Motor neuron (in vitro differentiated cells): ENCODE measurements around the gene GAP43. TPM values are rescaled to one million over a fixed set of nuclear protein-coding genes. Genes with fewer than 3 reads are reported as not detected.

Source experiments
- ATAC-seq, 8 experiments: fragments of 200-7000 bp; cut with Tn5 transposase; replicated peaks in 6 of 8; 2 replicates each; pipeline ENCODE4 v1.8.0; 2021; ENCODE audit warnings: mild to moderate bottlenecking in 8 of 8, moderate library complexity in 8 of 8
- H3K27ac ChIP-seq, 2 donors: fragments of 250-450 bp; sonication (Bioruptor Pico); 2 replicates each; pipeline ENCODE4 v1.9.0; 2021; ENCODE audit warnings: antibody characterized with exemption in 2 of 2, mild to moderate bottlenecking in 2 of 2, moderate library complexity in 1 of 2
- H3K4me1 ChIP-seq, 2 donors: fragments of 250-450 bp; sonication (Bioruptor Pico); replicated peaks in 1 of 2; 2 replicates each; pipeline ENCODE4 v1.6.1; 2021; ENCODE audit warnings: antibody characterized with exemption in 2 of 2, mild to moderate bottlenecking in 2 of 2, moderate library complexity in 1 of 2
- H3K4me3 ChIP-seq, 5 donors: fragments of 250-450 bp; sonication (Bioruptor Pico); 2 replicates each; pipeline ENCODE4 v1.9.0; 2021; ENCODE audit warnings: antibody characterized with exemption in 5 of 5, mild to moderate bottlenecking in 5 of 5, moderate library complexity in 4 of 5
- WGBS, 10 experiments: fragments of 450-650 bp; shearing (Covaris generic); methylation state at CpG; one replicate each; pipeline ENCODE4 v1.0.0; 2022; 5-methylcytosine and 5-hydroxymethylcytosine counted together
- in situ Hi-C, 9 experiments: fragments of 400-800 bp; cut with MboI; loops; one replicate each; pipeline ENCODE4 v1.15.0; 2021; ENCODE audit warnings: low sequenced_read_pairs in 9 of 9, low pct_unique_long_range_greater_than_20kb in 2 of 9; ENCODE audit not compliant: unreplicated experiment in 9 of 9
- total RNA-seq, 8 experiments: library from RNA; unstranded; fragments of 300-600 nt; gene quantifications; 2 replicates each; pipeline versions ENCODE4 v1.2.3 to v1.2.4, GENCODE V29; 2022

GAP43 gene, protein sequence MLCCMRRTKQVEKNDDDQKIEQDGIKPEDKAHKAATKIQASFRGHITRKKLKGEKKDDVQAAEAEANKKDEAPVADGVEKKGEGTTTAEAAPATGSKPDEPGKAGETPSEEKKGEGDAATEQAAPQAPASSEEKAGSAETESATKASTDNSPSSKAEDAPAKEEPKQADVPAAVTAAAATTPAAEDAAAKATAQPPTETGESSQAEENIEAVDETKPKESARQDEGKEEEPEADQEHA
- 100 to 1,000 TPM in 6 of 8 experiments, under 1 TPM in 2; 0.36 to 813 (median 210) TPM for total RNA-seq

DNA sequence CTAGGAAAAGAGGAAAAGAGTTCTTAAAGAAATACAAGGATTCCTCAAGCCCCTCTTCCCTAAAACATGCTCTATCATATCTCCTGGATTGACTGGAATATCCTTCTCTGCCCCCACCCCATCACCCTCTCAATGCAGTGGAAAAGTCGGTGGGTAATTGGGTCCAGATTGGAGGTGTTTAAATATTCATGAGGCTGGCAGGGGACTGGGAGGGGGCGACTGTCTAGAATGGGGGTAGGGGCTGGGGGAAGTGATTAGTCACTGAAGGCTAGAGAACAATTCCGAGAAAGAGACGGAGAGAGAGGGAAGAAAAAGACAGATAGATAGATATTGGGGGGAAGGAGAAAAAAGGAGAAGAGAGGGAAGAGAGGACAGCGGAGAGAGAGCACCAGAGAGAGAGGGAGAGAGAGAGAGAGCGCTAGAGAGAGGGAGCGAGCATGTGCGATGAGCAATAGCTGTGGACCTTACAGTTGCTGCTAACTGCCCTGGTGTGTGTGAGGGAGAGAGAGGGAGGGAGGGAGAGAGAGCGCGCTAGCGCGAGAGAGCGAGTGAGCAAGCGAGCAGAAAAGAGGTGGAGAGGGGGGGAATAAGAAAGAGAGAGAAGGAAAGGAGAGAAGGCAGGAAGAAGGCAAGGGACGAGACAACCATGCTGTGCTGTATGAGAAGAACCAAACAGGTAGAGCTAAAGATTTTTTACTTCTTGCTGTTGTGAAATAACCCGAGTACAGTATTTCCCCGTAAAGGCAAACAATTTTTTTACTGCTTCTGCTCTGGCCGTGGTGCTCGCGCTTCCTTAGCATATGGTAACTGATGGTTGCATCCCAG is at the start of gene GAP43:
Gene GAP43, plus strand, starts transcription at position 467 of the 825 bp plus-strand sequence. Its CDS starts 180 bp downstream, at position 647.
- peak; percentile 87 to 95 (median 92) for ATAC-seq
- in situ Hi-C loops, result no loop called here
- WGBS, 10 experiments, result 0 to 10% (median 3%) methylated on average over 6 to 19 of the region's 20 CpGs
- Histone ChIP-seq H3K4me3 (peak within 1 kb of the TSS; percentile 43 to 64 (median 48)), H3K27ac (peak within 1 kb of the TSS; percentile 20 to 48), H3K4me1 (peaks cover 15 to 16% of the 10 kb centered on the region in 2 donors)

DNA sequence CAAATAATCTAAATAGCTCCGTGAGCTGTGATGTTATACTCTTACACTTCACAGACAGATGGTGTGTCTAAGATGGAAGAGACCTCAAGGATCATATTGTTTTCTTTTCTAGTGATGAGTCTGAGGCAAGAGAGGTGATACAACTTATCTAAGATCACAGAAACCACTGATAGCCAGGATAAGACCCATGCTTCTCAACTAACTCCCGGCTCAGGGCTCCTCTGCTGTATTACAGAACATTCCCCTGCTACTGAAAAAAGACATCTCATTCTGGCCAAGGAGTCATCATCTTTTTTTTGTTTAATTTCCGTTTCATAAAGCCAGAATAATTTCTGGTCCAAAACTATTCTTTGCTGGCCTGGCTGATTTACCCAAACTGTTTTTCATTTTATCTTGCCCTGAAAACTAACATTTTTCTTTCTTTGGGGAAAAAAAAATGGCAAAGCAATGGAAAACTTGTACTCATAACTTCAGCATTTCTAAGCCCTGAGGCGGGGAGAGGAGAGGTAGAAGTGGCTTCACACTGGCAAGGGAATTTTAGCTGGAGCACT is 46.9 kb upstream of the GAP43 start:
- Histone ChIP-seq H3K4me1 (peaks cover 7 to 12% of the 10 kb centered on the region in 2 donors), H3K27ac (no peak overlapping the region), H3K4me3 (no peak overlapping the region)
- WGBS, 10 experiments, result 13 to 95% (median 50%) methylated on average over 2 to 4 of the region's 4 CpGs; no CpG with 5 or more reads in 1 of the 10 experiments
- in situ Hi-C loops, result no loop called here
- no peak for ATAC-seq

DNA sequence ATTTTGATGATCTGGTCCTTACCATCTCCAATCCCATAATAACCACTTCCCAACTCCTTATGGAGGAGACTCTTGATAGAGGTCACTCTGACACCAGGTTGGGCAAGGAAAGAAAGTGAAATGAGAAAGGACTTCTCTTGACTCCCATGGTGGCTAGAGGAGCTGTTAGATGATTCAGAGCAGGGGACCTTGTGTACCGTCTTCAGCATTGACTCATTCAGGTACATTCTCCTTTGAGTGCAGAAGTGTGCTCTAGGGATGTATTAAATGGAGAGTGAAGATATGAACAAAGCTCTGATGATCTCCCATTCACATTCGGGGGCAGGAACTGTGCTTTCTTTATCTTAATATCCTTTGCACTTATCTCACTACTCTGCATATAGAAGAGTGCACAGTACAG is 46.3 kb upstream of the GAP43 start:
- Histone ChIP-seq H3K27ac (no peak overlapping the region), H3K4me3 (no peak overlapping the region), H3K4me1 (peaks cover 11 to 15% of the 10 kb centered on the region in 2 donors)
- in situ Hi-C loops, result no loop called here
- ATAC-seq, result no peak
- WGBS, 10 experiments, result 80 to 100% (median 100%) methylated on average over 1 of the region's 2 CpGs; no CpG with 5 or more reads in 7 of the 10 experiments

DNA sequence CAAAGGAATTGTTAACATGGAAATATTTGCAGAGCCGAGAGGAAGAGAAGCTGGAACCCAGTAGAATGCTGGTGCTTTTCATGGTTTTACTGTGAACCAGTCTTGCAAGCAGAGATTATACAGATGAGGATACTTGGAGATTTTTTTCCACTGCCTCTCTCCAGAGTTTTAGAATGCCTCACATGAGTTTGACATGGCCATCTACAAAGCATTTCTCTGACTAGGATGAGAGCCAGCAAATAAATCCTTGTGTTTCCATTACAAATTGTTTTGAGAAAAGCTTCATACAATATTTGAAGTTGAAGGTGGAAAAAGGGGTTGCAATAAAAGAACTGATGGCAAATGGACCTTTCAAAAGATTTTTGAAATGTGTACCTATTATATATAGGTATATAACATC is 45.0 kb upstream of the GAP43 start:
- in situ Hi-C loops, result no loop called here
- Histone ChIP-seq H3K4me1 (peaks cover 11 to 15% of the 10 kb centered on the region in 2 donors), H3K4me3 (no peak overlapping the region), H3K27ac (no peak overlapping the region)
- 100% methylated on average over 1 of the region's 1 CpG; no CpG with 5 or more reads in 6 of the 10 experiments for whole genome bisulfite sequencing, 10 experiments
- no peak for ATAC-seq

DNA sequence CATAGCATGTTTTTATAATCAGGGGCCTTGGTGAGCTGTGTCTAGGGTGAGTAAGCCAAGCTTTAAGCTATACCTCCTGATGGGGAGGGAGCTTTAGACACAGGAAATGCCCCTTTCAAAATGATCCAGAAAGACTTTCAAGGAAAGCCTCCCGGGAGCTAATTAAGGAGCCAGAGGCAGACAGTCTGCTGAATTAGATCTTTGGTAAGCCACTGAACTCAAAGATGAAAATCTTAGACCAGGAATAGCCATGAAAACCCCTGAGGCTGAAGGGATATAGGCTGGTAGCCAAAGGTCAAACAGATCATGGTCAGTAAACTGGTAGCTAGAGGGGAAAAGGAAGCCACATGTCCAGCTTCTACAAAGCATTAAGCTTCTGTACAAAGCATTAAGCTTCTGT is 42.7 kb upstream of the GAP43 start:
- in situ Hi-C loops, result no loop called here
- WGBS, 10 experiments, result 0 to 100% (median 71%) methylated on average over 1 of the region's 1 CpG; no CpG with 5 or more reads in 5 of the 10 experiments
- peaks cover 11 to 15% of the 10 kb centered on the region in 2 donors for H3K4me1 ChIP-seq
- no peak overlapping the region for H3K4me3 ChIP-seq
- no peak for ATAC-seq
- peak overlapping the region in 1 of 2 donors; percentile 62 for H3K27ac ChIP-seq

DNA sequence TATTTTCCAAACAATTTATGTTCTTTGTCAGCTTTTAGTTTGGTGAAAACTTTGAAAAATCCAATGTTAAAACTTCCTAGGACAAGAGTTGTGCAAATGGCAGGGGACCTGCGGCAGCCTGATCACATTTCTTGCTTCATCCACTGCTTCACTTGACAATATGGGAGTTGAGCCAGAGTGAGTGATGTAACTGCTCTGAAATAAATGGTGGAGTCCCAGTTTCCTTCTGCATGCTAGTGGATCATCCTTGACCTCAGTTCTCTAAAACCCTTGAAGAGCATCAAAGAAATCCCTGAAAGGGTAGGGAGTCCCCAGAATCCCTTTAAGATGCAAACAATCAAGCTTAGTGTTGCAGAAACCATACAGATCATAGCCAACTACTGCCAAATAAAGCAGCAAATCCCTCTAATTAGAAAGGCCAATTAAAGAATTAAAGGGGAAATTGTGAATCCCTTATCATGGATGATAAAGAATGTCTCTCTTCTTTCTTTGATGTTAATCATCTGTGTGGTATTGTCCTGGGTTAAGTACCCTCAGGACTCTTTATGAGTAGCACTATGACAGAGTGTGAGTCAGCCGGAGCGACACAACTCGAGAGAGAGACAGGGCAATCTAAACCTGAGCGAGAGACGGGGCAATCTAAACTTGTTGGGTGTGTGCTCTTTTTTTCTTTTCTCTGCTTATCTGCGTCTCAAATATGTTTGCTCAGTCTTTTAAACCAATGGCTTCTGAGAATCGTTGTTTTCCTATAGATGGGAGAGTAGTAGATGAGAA is 41.8 kb upstream of the GAP43 start:
- 55 to 100% (median 79%) methylated on average over 2 to 8 of the region's 8 CpGs; no CpG with 5 or more reads in 1 of the 10 experiments for WGBS, 10 experiments
- H3K4me1 ChIP-seq, result peaks cover 11 to 15% of the 10 kb centered on the region in 2 donors
- ATAC-seq, result peak in 6 of 8 experiments; percentile 40 to 92 (median 72)
- peak overlapping the region in 1 of 2 donors; percentile 62 for H3K27ac ChIP-seq
- H3K4me3 ChIP-seq, result no peak overlapping the region
- in situ Hi-C loops, result no loop called here

DNA sequence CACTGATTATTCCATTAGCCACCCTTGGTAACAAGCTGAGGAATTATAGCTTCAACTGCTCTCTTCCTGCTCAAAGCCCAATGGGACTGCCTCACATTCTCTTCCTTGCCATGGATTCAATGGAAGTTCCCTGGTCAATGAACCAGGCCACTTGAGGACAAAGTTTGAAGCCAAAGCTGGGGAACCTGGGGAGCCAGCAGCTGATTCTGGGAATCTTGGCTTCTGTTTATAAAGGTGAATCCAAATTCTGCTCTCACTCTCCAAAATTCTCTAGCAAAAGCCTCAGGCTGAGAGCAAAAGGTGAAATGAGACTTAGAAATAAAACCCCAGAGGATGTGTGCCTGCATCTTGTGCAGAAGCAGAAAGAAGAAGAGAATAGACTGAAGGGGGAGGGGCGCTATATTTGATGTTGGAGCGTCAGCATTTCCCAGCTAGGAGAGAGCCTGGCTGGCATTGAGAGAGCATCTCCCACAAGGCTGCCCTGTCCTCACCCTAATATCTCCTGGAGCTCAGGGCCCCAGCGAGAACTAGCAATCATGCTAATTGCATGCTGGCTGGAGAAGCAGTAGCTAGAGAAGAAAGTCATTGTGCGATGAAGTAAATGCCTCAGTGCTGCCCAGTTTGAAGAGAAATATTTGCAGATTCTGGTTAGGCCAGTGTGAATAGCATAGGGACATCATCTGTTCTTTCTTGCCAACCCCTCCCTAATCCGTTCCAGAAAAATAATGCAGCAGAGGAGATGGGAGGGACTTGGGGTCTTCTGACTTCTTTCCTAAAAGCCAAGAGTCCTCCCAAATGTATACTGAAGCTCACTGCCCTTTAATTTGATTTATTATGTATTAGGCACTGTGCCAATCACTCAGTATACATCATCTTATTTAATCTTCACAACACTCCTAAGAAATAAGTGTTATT is 34.9 kb upstream of the GAP43 start:
- peak in 4 of 8 experiments; percentile 26 to 66 (median 44) for ATAC-seq
- 27 to 100% (median 75%) methylated on average over 1 to 4 of the region's 5 CpGs; no CpG with 5 or more reads in 1 of the 10 experiments for WGBS, 10 experiments

DNA sequence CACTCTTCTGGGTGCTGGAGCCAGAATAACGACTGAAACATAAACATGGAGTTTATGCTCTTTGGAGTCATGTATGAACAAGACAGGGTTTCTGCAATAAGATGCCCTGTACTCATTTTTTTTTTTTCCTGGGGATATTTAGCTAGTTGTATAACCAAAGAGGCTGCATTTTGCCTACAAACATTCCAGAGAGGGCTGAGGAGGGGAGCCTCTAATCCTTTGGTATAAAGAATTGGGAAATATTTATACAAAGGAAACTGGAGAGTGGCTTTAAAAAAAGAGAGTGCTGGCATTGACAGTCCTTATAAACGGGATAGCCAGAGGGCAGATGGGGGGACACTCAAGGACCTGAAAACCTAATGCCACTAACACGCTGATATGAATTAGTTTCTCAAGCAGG is 32.4 kb upstream of the GAP43 start:
- WGBS, 10 experiments, result 20 to 100% (median 88%) methylated on average over 1 to 3 of the region's 3 CpGs; no CpG with 5 or more reads in 2 of the 10 experiments
- H3K4me3 ChIP-seq, result no peak overlapping the region
- in situ Hi-C loops, result no loop called here
- ATAC-seq, result no peak
- H3K27ac ChIP-seq, result no peak overlapping the region
- peaks cover 7 to 23% of the 10 kb centered on the region in 2 donors for H3K4me1 ChIP-seq

More for the DNA sequence above, 34.9 kb upstream of the GAP43 start:
- in situ Hi-C loops, result no loop called here
- no peak overlapping the region for H3K4me3 ChIP-seq
- H3K4me1 ChIP-seq, result peaks cover 7 to 23% of the 10 kb centered on the region in 2 donors
- no peak overlapping the region for H3K27ac ChIP-seq

DNA sequence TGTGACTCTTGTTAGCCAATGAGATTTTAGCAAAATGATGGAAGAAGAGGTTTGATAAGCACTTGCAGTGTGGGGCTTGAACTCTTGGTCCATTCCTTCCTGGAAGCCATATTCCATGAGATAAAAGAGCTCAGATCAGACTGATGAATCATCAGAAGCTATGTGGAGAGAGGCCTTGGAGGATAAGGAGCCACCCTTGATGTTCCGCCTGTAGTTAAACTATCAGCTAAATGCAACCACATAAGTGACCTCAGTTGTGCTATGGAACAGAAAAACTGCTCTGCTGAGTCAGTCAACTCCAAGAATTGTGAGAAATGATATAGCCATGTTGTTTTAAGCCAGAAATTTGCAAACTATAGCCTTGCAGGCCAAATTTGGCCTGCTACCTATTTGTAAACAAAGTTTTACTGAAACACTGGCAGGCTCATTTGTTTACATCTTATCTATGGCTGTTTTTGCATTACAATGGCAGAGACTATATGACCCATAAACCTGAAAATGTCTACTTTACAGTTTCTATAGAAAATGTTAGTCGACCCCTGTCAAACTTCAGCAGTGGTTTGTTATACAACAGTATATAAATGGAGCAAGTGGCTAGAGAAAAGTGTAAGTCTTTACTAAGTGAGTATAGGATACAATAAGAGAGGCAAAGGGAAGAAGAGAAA is 27.6 kb upstream of the GAP43 start:
- Histone ChIP-seq H3K27ac (no peak overlapping the region), H3K4me3 (no peak overlapping the region), H3K4me1 (no peaks in the 10 kb centered on the region)
- in situ Hi-C loops, result no loop called here
- ATAC-seq, result peak in 2 of 8 experiments; percentile 30
- 64 to 100% (median 100%) methylated on average over 1 to 2 of the region's 2 CpGs; no CpG with 5 or more reads in 1 of the 10 experiments for WGBS, 10 experiments

DNA sequence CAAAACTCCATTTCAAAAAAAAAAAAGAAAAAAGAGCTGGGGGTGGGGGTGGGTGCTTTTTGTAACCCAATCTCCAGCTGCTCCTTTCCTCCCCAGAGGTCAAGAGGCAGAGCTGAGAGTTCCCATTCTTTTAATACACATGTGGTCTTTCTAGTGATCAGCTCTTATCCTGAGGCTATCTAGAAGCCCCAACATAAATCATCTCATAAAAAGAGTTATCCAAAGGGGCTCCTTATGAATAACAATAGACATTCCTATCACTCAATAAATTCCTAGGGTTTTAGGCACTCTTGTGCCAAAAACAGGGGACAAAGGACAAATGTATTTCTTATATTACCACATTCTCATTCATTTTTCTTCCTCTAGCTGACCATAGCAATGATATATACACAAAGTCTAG is 25.1 kb upstream of the GAP43 start:
- in situ Hi-C loops, result no loop called here
- no peak overlapping the region for H3K27ac ChIP-seq

DNA sequence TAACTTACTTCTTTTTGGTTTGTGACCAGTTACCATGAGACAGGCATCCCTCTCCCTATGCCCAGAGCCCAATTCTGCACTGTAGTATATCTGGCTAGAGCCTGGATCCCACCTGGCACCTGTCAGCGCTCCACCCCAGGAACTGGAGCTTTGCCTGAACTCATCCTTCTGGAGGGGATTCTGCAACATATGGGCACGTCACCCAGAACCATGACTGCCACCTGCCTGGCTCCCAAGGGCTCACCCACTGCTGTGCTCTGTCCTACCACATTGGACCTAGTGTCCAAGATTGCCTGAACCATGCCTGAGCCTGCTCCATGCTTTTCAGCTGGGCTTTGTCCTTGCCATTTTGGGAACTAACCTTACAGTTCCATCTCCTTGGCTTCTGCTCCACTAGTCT is 21.1 kb upstream of the GAP43 start:
- H3K27ac ChIP-seq, result no peak overlapping the region
- H3K4me1 ChIP-seq, result no peaks in the 10 kb centered on the region
- in situ Hi-C loops, result no loop called here
- no peak overlapping the region for H3K4me3 ChIP-seq
- no peak for ATAC-seq
- 100% methylated on average over 2 of the region's 2 CpGs; no CpG with 5 or more reads in 8 of the 10 experiments for WGBS, 10 experiments

More for the DNA sequence above, 25.1 kb upstream of the GAP43 start:
- H3K4me1 ChIP-seq, result no peaks in the 10 kb centered on the region
- ATAC-seq, result no peak
- H3K4me3 ChIP-seq, result no peak overlapping the region
